Activated B cell treated with CpG ODN at 0.5 μM for 24 hours (primary cell): Measurements from ENCODE around the gene GDPD5. TPM values are rescaled to one million over a fixed set of nuclear protein-coding genes. Genes with fewer than 3 reads are reported as not detected.

ENCODE experiments used
- ATAC-seq: fragments of 200-7000 bp; cut with Tn5 transposase; one replicate; pipeline ENCODE4 v1.10.0; 2021; ENCODE audit warnings: low read depth, mild to moderate bottlenecking, moderate library complexity
- CTCF ChIA-PET: fragments of 350-600 bp; sonication (Branson Sonifier 250); formaldehyde crosslinking; loops from one replicate; lab custom pipeline; 2021; ENCODE audit warnings: antibody characterized with exemption; lab: Charles Lee
- POLR2A ChIA-PET: fragments of 350-600 bp; sonication (Branson Sonifier 250); formaldehyde crosslinking; loops from one replicate; lab custom pipeline; 2021; ENCODE audit warnings: antibody characterized with exemption; lab: Charles Lee
- DNase-seq: peaks from one replicate; pipeline ENCODE4 v3.0.0; 2022
- H3K27ac Mint-ChIP-seq: one replicate; pipeline ENCODE4 v1.8.0; 2020; ENCODE audit warnings: mixed read lengths
- H3K27me3 Mint-ChIP-seq: one replicate; pipeline ENCODE4 v1.8.0; 2021; ENCODE audit warnings: mixed read lengths
- H3K36me3 Mint-ChIP-seq: one replicate; pipeline ENCODE4 v1.8.0; 2021; ENCODE audit warnings: low read depth, mixed read lengths
- H3K4me1 Mint-ChIP-seq: one replicate; pipeline ENCODE4 v1.8.0; 2021; ENCODE audit warnings: mixed read lengths
- H3K4me3 Mint-ChIP-seq: one replicate; pipeline ENCODE4 v1.8.0; 2020; ENCODE audit warnings: mild to moderate bottlenecking, mixed read lengths
- H3K9me3 Mint-ChIP-seq: one replicate; pipeline ENCODE4 v1.8.0; 2020; ENCODE audit warnings: mixed read lengths
- CTCF ChIP-seq: fragments of 200-600 bp; IDR thresholded peaks from one replicate; pipeline ENCODE4 v1.8.0; 2022; ENCODE audit warnings: antibody characterized with exemption, mild to moderate bottlenecking
- intact Hi-C: fragments of 100-400 bp; cut with micrococcal nuclease; formaldehyde crosslinking; loops from one replicate; pipeline ENCODE4 v1.15.1; 2024
- total RNA-seq: library from RNA; stranded (reverse); gene quantifications from 2 replicates; pipeline ENCODE4 v1.2.3, GENCODE V29; 2022

Gene GDPD5
- total RNA-seq, 1 donor from 2014 or later: 22.2 TPM

- DNase-seq (peak; percentile 27), ATAC-seq (peak; percentile 94)
- Mint-ChIP-seq H3K36me3 (no peaks in the 10 kb centered on the region), H3K9me3 (no peaks in the 10 kb centered on the region), H3K27me3 (no peaks in the 10 kb centered on the region), H3K4me3 (peak overlapping the region; percentile 53), H3K27ac (no peak overlapping the region), H3K4me1 (peaks cover 13% of the 10 kb centered on the region)
- ChIA-PET CTCF (interaction anchor here (0.6 kb wide), 1 partner anchor 46 kb away, joined by 3 read pairs; no protein-coding TSS in a partner anchor), POLR2A (interaction anchor here (1.1 kb wide), 1 partner anchor 45 kb away, joined by 3 read pairs; no protein-coding TSS in a partner anchor)
- TF ChIP-seq CTCF: no peak
- intact Hi-C loops: loop anchor here (5.0 kb wide), 2 partner anchors 35 to 45 kb away; partner anchors contain the start of gene GDPD5
These were observed 33.4 kb downstream of the GDPD5 start for GRCh38 chr11:75492181-75492820.

GRCh38 chr11:75491465-75491864 is 34.3 kb downstream of the GDPD5 start:
- H3K36me3 Mint-ChIP-seq: no peaks in the 10 kb centered on the region
- no peak for TF ChIP-seq CTCF
- peak overlapping the region; percentile 12 for H3K27ac Mint-ChIP-seq
- no peak overlapping the region for H3K4me3 Mint-ChIP-seq
- no peaks in the 10 kb centered on the region for H3K9me3 Mint-ChIP-seq
- ChIA-PET POLR2A (interaction anchor here (1.1 kb wide), 1 partner anchor 46 kb away, joined by 3 read pairs; no protein-coding TSS in a partner anchor), CTCF (no interaction called here)
- intact Hi-C loops: loop anchor here (5.0 kb wide), 2 partner anchors 36 to 44 kb away; partner anchors contain the start of gene GDPD5
- DNase-seq (no peak), ATAC-seq (no peak)
- peaks cover 13% of the 10 kb centered on the region for H3K4me1 Mint-ChIP-seq
- no peaks in the 10 kb centered on the region for H3K27me3 Mint-ChIP-seq

GRCh38 chr11:75490221-75491181 is 35.2 kb downstream of the GDPD5 start:
- intact Hi-C loops: loop anchor here (5.0 kb wide), 2 partner anchors 37 to 43 kb away; partner anchors contain the start of gene GDPD5
- ATAC-seq: no peak
- Mint-ChIP-seq H3K4me3 (no peak overlapping the region), H3K36me3 (no peaks in the 10 kb centered on the region), H3K9me3 (no peaks in the 10 kb centered on the region), H3K4me1 (peaks cover 13% of the 10 kb centered on the region), H3K27me3 (no peaks in the 10 kb centered on the region), H3K27ac (peak overlapping the region; percentile 50)
- ChIA-PET CTCF (no interaction called here), POLR2A (no interaction called here)
- TF ChIP-seq CTCF: no peak
- DNase-seq: no peak

GRCh38 chr11:75487365-75487764 is 38.4 kb downstream of the GDPD5 start:
- no peak for ATAC-seq
- intact Hi-C loops: no loop called here

More at GRCh38 chr11:75487365-75487764, 38.4 kb downstream of the GDPD5 start:
- POLR2A ChIA-PET: no interaction called here
- Mint-ChIP-seq H3K4me3 (no peak overlapping the region), H3K4me1 (peaks cover 9% of the 10 kb centered on the region), H3K27me3 (no peaks in the 10 kb centered on the region), H3K9me3 (no peaks in the 10 kb centered on the region), H3K27ac (no peak overlapping the region), H3K36me3 (no peaks in the 10 kb centered on the region)
- DNase-seq: no peak
- TF ChIP-seq CTCF: no peak
- CTCF ChIA-PET: no interaction called here
